GM19324 (cell line): ENCODE measurements around the gene BLTP3A.

ENCODE experiments used
- ATAC-seq: cut with Tn5 transposase; IDR thresholded peaks from one replicate; pipeline ENCODE4 v1.9.1; 2021; ENCODE audit warnings: mild to moderate bottlenecking, moderate library complexity; ENCODE audit not compliant: unreplicated experiment, low FRiP score

BLTP3A gene

GRCh38 chr6:34829137-34829536 lies 37.3 kb downstream of the BLTP3A start:
- no peak for ATAC-seq

GRCh38 chr6:34832942-34833341 lies 41.1 kb downstream of the BLTP3A start:
- no peak for ATAC-seq

DNA sequence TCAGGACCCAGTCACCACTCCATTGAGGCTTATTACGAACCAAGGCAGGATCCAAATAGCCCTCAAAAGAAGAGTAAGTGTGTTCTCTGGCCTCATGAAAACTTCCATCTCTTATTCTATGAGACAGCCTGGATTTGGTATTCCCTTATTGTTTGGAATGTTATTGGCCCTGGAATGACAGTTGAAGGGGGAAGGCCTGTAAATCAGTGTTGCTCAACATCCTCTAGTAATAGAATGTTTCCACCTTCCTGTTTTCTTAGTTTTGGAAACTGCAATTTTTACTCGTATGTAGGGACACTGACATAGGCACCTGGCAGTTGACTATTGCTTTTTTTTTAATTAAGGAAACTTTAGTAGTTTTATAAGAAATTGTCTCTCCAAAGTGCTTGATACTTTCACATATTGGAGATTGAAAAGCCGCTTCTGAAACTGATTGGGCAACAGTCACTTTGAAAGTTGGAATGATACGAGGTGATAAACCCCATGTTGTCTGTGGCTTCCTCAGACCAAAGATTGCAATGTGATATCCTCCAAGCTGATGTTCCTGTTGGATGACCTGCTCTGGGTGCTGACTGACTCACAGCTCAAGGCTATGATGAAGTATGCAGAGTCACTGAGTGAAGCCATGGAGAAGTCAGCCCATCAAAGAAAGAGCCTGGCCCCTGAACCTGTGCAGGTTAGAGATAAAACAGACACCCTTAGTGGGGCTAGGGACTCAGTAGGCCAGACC lies 43.1 kb downstream of the BLTP3A start:
- ATAC-seq: no peak

GRCh38 chr6:34836008-34836407 lies 44.1 kb downstream of the BLTP3A start:
- ATAC-seq: no peak

DNA sequence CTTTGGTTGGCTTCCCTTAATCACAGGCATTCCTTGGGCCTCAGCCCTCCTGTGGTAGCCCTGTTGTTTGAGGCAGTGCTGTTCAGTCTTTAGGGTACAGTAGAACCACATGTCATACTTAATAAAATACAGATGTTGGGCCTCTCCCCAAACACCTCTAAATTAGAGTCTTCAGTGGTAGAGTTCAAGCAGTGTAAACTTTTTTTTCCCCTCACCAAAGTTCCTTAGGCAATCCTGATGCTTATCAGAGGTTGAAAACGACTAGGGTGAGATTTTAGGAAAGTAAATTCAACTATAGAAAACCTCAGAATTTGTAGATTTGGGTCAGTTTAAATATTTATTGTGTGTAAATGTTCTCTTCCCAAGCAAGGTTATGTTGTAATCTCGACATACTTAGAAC lies 44.6 kb downstream of the BLTP3A start:
- no peak for ATAC-seq

- ATAC-seq: no peak
Observed at GRCh38 chr6:34837528-34837927, 45.6 kb downstream of the BLTP3A start.

- ATAC-seq: no peak
Observed at GRCh38 chr6:34839666-34840352, 47.9 kb downstream of the BLTP3A start.
